ENCODE results near the gene CORO2A.

GRCh38 chr9:98164912-98165311, 27.5 kb downstream of the CORO2A start:
- TF ChIP-seq EZH2phosphoT487 (IDR thresholded peaks at IDR 0.05; ENCODE audit: borderline replicate concordance, low read length): no peak
- TF ChIP-seq CTCF (IDR thresholded peaks at IDR 0.05; ENCODE audit: low read depth, low read length, poor library complexity, severe bottlenecking): no peak
